Endodermal cell (in vitro differentiated cells): ENCODE measurements around the gene SLC36A3. TPM values are rescaled to one million over a fixed set of nuclear protein-coding genes. Genes with fewer than 3 reads are reported as not detected.

ENCODE experiments used
- DNase-seq: peaks from one replicate; pipeline ENCODE4 v3.0.0-alpha.2; 2017
- H3K27ac ChIP-seq: 2 replicates; pipeline ENCODE4 v1.5.1; 2013; ENCODE audit warnings: mild to moderate bottlenecking, low read depth, low read length, moderate library complexity
- H3K27me3 ChIP-seq: 2 replicates; pipeline ENCODE4 v1.6.1; 2013; ENCODE audit warnings: mild to moderate bottlenecking, low read length, moderate library complexity; ENCODE audit not compliant: insufficient read depth, control insufficient read depth, poor library complexity, severe bottlenecking
- H3K36me3 ChIP-seq: 2 replicates; pipeline ENCODE4 v1.7.0; 2013; ENCODE audit warnings: mild to moderate bottlenecking, low read length, moderate library complexity; ENCODE audit not compliant: control insufficient read depth, insufficient read depth
- H3K4me1 ChIP-seq: one replicate; pipeline ENCODE4 v1.7.0; 2013; ENCODE audit warnings: low read length; ENCODE audit not compliant: control insufficient read depth, insufficient read depth
- H3K4me3 ChIP-seq: 2 replicates; pipeline ENCODE4 v1.5.1; 2013; ENCODE audit warnings: mild to moderate bottlenecking, low read length, moderate library complexity
- H3K9ac ChIP-seq: 2 replicates; pipeline ENCODE4 v1.6.1; 2013; ENCODE audit warnings: mild to moderate bottlenecking, low read length, moderate library complexity; ENCODE audit not compliant: poor library complexity, severe bottlenecking; ENCODE audit errors: extremely low read depth
- H3K9me3 ChIP-seq: 2 replicates; pipeline ENCODE4 v1.6.1; 2013; ENCODE audit warnings: mild to moderate bottlenecking, low read length, moderate library complexity; ENCODE audit not compliant: control insufficient read depth
- H3K27ac Mint-ChIP-seq: 2 replicates; pipeline ENCODE4 v1.8.0; 2020; ENCODE audit warnings: mixed read lengths
- H3K27me3 Mint-ChIP-seq: 2 replicates; pipeline ENCODE4 v1.8.0; 2021; ENCODE audit warnings: mild to moderate bottlenecking, mixed read lengths; ENCODE audit not compliant: insufficient read depth
- H3K36me3 Mint-ChIP-seq: 2 replicates; pipeline ENCODE4 v1.8.0; 2020; ENCODE audit warnings: low read depth, mixed read lengths
- H3K4me1 Mint-ChIP-seq: 2 replicates; pipeline ENCODE4 v1.8.0; 2020; ENCODE audit warnings: mixed read lengths
- H3K4me3 Mint-ChIP-seq: 2 replicates; pipeline ENCODE4 v1.8.0; 2020; ENCODE audit warnings: mild to moderate bottlenecking, moderate library complexity, mixed read lengths
- H3K9me3 Mint-ChIP-seq: 2 replicates; pipeline ENCODE4 v1.8.0; 2020; ENCODE audit warnings: mild to moderate bottlenecking, mixed read lengths
- WGBS, 2 experiments: methylation state at CpG; one replicate each; pipeline versions ENCODE4 v1.1.5 to v1.1.7; 2013; ENCODE audit warnings: missing lambda C conversion rate in 2 of 2, mixed read lengths in 1 of 2; ENCODE audit not compliant: insufficient coverage in 1 of 2, insufficient read length in 1 of 2; 5-methylcytosine and 5-hydroxymethylcytosine counted together
- total RNA-seq, 2 donors: library from RNA; stranded (reverse); fragmentation: NEBNext Ultra II Directional in 1 of 2; extraction: Animal tissue kit (Norgen Biotek cat#: 25700) in 1 of 2; gene quantifications; 2 replicates in 1 of 2; 3 replicates in 1 of 2; pipeline ENCODE4 v1.2.1, GENCODE V29; 2021
- TF ChIP-seq, protein P1 (sequence below): fragments of 200-600 bp; sonication (generic); conservative IDR thresholded peaks from 2 replicates; pipeline ENCODE4 v1.5.0; 2021; ENCODE audit warnings: antibody characterized with exemption, mild to moderate bottlenecking

SLC36A3 gene
- total RNA-seq, 2 donors from 2014 or later: not detected

DNA sequence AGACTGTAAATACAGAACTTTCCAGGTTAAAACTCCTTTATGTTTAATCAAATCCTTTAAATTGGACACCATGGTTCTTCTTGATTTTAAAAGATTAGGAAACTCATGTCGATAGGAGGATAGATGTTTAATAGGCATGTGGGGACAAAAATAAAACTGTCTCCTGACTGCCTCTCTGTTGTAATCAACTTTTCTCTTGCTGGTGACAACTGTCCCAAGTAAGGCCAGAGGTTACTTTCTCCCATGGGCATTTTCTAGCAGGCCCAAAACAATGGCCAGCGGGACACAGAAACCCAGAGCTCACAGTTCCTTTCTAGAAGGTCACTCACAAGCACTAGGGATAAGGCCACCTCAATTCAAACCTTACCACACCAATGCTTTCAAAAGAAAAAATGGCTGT is 29.3 kb upstream of the SLC36A3 start:
- no peak for DNase-seq
- 80 to 98% methylated on average over 1 to 2 of the region's 2 CpGs for WGBS, 2 experiments

DNA sequence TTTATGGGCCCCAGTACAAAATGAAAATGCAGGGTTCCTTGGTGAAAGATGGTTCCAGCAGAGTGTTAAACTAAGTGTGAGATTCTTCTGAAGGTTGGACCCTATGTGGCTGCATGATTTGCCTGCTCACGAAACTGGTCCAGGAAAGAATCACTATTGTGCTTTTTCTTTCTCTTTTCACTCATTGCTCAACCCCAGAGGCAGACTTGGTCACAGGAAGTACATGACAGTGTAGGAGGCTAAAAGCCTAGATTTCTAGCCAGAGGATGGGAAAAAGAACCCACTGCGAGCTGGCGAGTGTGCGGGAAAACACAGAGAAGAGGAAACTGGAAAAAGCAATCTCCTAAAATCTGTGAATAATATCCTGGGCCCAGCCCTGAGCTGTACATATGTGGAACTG is 25.2 kb upstream of the SLC36A3 start:
- Mint-ChIP-seq H3K27ac (no peak overlapping the region), H3K36me3 (no peaks in the 10 kb centered on the region), H3K4me3 (no peak overlapping the region), H3K4me1 (peaks cover 9% of the 10 kb centered on the region), H3K27me3 (no peaks in the 10 kb centered on the region), H3K9me3 (no peaks in the 10 kb centered on the region)
- DNase-seq: no peak
- Histone ChIP-seq H3K36me3 (no peaks in the 10 kb centered on the region), H3K27me3 (no peaks in the 10 kb centered on the region), H3K4me3 (no peak overlapping the region), H3K9me3 (no peaks in the 10 kb centered on the region), H3K4me1 (no peaks in the 10 kb centered on the region), H3K9ac (no peak overlapping the region), H3K27ac (no peak overlapping the region)
- TF ChIP-seq, protein P1, sequence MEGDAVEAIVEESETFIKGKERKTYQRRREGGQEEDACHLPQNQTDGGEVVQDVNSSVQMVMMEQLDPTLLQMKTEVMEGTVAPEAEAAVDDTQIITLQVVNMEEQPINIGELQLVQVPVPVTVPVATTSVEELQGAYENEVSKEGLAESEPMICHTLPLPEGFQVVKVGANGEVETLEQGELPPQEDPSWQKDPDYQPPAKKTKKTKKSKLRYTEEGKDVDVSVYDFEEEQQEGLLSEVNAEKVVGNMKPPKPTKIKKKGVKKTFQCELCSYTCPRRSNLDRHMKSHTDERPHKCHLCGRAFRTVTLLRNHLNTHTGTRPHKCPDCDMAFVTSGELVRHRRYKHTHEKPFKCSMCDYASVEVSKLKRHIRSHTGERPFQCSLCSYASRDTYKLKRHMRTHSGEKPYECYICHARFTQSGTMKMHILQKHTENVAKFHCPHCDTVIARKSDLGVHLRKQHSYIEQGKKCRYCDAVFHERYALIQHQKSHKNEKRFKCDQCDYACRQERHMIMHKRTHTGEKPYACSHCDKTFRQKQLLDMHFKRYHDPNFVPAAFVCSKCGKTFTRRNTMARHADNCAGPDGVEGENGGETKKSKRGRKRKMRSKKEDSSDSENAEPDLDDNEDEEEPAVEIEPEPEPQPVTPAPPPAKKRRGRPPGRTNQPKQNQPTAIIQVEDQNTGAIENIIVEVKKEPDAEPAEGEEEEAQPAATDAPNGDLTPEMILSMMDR: no peak
- 93% methylated on average over 4 of the region's 4 CpGs for WGBS, 2 experiments

More for the DNA sequence above, 29.3 kb upstream of the SLC36A3 start:
- no peaks in the 10 kb centered on the region for H3K27me3 Mint-ChIP-seq
- H3K36me3 ChIP-seq: no peaks in the 10 kb centered on the region
- no peak overlapping the region for H3K27ac ChIP-seq
- peaks cover 5% of the 10 kb centered on the region for H3K36me3 Mint-ChIP-seq
- no peak overlapping the region for H3K27ac Mint-ChIP-seq
- H3K4me3 Mint-ChIP-seq: no peak overlapping the region
- no peak overlapping the region for H3K4me3 ChIP-seq
- H3K9ac ChIP-seq: no peak overlapping the region
- no peaks in the 10 kb centered on the region for H3K4me1 ChIP-seq
- H3K9me3 ChIP-seq: no peaks in the 10 kb centered on the region
- H3K4me1 Mint-ChIP-seq: peaks cover 19% of the 10 kb centered on the region
- H3K27me3 ChIP-seq: no peaks in the 10 kb centered on the region
- TF ChIP-seq, protein P1: no peak
- H3K9me3 Mint-ChIP-seq: no peaks in the 10 kb centered on the region

DNA sequence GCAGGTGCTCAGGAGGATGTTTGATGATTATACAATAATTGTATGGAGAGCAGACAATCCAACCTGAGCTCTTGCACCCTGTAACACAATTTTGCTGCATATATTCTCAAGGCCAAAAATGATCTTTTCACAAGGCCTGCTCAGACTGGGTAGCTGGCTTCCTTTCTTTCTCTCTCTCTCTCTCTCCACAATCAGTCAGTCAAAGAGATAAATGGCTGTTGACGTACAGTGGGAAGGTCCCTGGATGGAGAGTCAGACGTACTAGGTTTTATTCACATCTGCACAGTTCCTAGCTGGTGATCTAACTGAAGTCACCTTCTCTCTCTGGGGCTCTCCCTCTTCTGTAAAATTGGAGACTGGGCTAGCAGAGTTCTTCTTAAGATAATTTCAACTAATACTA is 24.0 kb upstream of the SLC36A3 start:
- H3K4me3 Mint-ChIP-seq: no peak overlapping the region
- H3K9me3 Mint-ChIP-seq: no peaks in the 10 kb centered on the region
- H3K36me3 Mint-ChIP-seq: peaks cover under 1% of the 10 kb centered on the region
- Histone ChIP-seq H3K4me1 (no peaks in the 10 kb centered on the region), H3K27ac (no peak overlapping the region), H3K9ac (no peak overlapping the region), H3K27me3 (no peaks in the 10 kb centered on the region), H3K36me3 (no peaks in the 10 kb centered on the region), H3K4me3 (no peak overlapping the region), H3K9me3 (no peaks in the 10 kb centered on the region)
- no peak for DNase-seq
- TF ChIP-seq, protein P1: no peak
- 80 to 94% methylated on average over 1 to 2 of the region's 2 CpGs for WGBS, 2 experiments
- no peak overlapping the region for H3K27ac Mint-ChIP-seq
- peaks cover 9% of the 10 kb centered on the region for H3K4me1 Mint-ChIP-seq
- H3K27me3 Mint-ChIP-seq: no peaks in the 10 kb centered on the region
